DMS153 treated with DMSO at 0.1 percent for 48 hours (cell line): ENCODE measurements around the gene KLC1.
"Not testable (repeated sequence)": the region's sequence is repeated elsewhere in the genome, so short reads cannot be mapped to it uniquely, and the experiment has no call there.

Source experiments
- DNase-seq: peaks from one replicate; lab custom pipeline; 2025; ENCODE audit not compliant: unreplicated experiment; lab: John Stamatoyannopoulos, UW

Gene KLC1

DNA sequence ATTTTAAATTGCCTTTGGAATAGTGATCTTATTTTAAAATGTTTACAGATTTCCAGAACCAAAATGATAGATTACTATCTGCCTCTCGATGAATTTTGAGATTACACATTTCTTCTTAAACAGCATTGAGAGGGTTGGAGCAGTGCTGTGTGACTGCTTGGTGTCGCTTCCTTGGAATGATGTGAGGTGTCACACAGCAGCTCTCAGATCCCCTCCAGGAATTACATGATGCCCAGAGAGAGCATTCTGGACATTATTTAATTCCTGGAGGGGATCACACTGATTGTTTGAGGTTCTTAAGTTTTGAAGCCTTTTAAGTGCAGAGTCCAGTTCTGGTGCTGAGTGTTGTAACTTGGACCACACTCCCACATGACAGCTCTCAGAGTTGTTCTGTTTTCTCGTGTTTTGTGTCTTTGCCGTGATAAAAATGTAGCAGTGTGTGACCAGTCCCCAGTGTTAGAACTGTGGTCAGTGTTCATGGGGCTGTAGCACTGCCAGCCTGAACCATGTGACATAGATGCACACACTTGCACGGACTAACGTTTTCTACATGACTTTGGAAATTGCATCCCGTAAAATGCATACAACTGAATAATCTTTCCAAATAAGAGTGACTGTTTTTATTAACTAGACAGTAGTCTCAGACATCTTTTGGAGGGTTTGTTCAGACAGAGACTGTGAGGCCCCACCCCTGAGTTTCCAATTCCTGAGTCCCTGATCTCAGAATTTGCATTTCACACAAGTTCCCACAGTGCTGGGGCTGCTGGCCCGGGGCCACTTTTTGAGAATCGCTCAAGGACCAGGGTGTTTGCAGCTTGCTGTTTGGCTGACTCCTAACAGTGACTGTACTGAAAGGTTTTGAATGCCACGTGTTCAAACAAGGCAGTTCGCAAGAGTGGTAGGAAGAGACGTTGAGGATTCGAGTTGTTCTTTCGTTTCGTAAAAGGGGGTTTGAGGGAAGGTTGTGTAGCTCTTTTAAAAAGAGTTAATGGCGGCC is 60.2 kb downstream of the KLC1 start:
- no peak for DNase-seq

DNA sequence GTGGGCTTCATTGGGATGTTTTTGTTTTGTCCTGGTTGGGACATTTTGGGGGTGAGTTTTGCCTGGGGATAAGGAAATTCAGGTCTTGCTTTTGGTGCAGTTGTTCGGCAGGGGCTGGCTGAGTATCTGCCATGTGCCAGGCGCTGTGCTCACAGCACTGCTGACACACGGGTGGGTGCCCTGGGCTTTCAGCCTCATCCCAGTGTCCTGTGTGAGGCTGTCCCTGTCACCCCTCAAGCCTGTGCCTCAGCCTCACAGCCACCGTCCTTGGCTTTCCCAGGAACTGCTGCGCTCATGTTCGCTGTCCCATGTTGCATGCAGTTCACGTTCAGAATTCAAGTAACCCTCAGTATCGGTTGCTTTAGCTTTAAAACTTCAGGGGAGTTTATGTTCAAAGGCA is 61.3 kb downstream of the KLC1 start:
- no peak for DNase-seq

DNA sequence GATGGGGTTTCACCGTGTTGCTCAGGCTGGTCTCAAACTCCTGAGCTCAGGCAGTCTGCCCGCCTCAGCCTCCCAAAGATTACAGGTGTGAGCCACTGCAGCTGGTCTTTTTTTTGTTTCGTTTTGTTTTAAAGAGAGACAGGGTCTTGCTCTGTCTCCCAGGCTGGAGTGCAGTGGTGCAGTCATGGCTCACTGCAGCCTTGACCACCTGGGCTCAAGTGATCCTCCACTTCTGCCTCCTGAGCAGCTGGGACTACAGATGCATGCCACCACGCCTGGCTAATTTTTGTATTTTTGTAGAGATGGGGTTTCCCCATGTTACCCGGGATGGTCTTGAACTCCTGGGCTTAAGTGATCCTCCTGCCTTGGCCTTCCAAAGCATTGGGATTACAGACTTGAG is 62.6 kb downstream of the KLC1 start:
- DNase-seq: not testable (repeated sequence)

DNA sequence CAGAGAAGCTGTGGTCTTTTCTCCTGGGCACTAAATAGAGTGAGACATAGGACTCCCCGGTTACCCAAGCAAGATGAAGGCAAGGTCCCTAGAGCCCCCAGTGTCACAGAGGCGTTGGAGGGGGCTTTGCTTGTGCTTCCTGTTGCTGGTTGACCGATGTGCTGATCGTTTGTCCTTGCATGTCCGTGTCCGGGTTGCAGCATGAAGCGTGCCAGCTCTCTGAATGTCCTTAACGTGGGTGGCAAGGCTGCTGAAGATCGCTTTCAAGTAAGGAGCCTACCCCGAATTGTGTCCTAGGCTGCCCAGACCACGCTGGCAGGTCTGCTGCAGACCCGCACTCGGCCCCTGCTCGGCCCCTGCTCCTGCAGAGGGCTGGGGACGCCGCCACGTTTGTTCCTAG is 63.1 kb downstream of the KLC1 start:
- no peak for DNase-seq

DNA sequence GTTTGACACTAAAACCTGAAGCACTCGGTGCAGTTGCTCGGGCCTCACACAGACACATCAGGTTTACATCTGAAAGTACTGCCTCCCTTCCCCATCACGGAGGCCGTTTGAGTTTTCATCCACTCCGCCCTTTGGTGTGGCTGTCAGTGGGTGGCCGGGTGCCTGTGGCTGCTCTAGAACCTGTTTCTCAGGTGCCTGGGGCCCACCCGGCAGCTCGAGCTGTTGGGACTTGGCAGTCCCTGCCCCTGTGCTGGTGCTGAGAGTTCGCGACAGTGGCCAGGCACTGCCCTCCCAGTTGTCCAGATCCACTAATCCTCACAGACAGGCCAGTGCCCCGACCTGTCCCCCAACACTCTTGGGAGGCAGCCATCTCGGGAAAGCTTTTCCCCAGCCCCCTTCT is 63.9 kb downstream of the KLC1 start:
- DNase-seq: no peak

DNA sequence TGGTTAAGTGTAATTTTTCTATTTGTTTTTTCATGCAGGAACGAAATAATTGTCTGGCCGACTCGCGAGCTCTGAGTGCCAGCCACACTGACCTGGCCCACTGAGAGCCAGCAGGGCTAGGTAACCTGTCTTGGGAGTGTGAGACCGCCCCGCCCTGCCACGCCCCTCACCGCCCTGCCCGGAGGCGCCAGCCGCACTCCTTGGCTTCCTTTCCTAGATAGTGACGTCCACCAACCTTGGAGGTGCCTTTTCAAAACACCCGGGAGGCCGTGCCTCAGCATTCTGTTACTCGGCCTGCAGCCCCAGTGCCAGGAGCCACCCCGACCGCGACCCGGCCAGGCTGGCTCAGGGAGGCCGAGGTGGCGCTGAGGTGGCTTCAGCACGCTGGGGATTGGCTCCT is 64.5 kb downstream of the KLC1 start:
- no peak for DNase-seq

DNA sequence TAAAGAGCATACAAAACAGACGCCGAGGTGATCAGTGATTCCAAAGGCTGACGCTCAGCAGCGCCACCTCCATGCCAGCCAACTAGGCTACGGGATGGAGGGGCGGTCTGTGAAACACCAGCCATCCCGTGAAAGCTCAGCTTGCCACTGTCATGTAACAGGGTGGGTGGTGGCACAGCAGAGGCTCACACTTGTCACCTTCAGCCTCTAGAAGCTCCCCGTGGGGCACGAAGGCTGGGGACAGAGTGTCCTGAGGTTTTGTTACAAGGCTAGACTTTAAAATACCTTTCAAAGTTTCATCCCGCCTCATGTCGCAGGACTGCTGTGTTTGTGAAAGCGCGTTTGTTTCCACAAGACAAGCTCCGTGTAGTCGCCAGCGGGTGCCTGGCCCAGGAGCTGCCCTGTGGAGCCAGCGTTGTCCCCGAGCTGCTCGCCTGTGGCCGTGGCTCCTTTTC is 65.6 kb downstream of the KLC1 start:
- no peak for DNase-seq

DNA sequence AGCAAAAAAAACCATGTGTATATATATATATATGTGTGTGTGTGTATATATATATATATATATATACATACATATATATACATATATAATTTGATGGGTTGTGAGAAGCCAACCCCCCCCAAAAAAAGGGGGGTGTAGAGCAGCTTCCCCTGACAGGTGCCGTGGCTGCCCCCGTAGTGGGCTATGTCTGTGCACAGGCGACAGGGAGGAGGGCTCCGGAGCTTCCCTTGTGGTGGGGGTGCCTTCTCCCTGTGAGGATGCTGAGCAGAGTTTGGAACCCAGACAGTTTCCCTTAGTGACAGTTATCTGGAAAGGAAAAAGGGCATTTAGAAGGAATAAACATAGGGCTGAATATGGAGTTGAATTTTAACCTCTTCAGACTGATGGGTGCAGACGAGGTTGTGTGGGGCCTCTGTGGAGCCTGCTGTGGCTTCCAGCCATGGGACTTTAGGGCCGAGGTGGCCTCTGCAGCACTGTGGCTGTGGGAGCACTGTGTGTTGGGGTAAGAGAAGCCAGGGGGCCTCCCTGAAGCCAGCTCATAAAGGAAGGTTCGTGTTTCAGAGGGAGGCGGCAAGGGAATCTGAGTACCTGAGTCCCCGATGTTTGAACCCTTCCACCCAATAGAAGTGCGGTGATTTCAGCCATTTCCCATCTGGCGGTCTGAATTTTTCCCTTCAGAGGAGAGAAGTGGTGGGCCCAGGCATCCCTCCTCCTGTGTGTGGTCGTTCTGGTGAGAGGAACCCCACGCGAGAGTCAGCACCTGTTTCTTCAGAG is 66.5 kb downstream of the KLC1 start:
- DNase-seq: no peak

DNA sequence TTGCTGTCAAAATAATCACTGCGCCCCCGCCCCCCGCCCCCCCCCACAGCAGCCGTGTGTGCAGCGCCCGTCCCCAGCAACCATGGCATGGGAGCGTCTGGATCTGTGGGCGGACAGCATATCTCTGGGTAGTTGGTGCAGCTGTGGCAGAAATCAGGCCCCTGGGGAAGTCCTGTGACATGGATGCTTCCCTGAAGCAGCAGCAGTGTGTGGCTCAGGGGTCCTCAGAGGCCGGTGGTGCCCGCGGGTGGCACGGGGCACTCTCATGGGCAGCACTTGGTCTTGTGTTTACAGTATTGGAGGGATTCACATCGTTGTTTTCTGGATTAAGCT is 67.0 kb downstream of the KLC1 start:
- DNase-seq: no peak

DNA sequence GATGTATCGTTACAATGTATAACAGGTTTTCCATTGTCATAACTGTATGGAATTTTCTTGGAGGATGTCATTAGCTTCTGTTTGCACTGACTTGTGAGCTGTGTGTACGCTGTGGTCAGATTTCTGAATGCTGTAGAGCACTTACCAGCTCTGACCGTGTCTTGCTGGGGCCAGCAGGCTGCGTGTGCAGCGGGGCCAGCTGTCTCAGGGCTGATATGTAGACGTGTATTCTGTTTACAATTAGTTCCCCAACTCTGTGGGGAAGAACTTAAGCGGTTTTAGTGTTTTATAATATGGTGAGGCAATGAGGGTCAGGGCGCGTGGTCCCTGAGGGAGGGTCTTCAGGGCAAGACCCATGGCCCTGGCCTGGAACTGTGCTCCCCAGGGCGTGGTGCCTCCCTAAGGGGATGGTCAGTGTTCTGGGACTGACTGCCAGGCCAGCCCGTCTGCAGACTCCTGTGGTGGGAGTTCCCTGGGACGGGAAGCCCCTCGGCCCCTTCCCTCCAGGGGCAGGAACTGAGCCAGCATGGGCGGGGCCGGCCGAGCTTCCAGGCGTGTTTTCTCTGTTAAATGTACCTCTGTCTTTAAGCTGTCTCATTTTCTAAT is 67.6 kb downstream of the KLC1 start:
- no peak for DNase-seq

DNA sequence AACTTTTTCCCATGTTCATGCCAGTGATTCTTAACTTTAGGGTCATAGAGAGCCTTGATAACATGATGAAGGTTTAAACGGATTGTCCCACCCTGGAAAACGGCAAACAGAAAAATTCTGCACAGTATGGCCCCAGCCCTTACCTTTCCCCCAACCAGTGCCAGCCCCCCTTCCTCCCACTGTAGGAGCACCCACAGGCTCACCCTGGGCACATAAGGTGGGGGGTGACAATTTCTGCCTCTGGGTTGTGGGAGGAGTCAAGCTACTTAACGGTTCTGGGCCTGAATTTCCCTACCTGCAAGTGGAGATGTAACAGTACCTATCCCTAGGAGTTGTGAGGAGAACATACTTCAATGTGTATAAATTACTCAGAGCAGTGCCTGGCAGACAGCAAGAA is 68.2 kb downstream of the KLC1 start:
- DNase-seq: no peak

DNA sequence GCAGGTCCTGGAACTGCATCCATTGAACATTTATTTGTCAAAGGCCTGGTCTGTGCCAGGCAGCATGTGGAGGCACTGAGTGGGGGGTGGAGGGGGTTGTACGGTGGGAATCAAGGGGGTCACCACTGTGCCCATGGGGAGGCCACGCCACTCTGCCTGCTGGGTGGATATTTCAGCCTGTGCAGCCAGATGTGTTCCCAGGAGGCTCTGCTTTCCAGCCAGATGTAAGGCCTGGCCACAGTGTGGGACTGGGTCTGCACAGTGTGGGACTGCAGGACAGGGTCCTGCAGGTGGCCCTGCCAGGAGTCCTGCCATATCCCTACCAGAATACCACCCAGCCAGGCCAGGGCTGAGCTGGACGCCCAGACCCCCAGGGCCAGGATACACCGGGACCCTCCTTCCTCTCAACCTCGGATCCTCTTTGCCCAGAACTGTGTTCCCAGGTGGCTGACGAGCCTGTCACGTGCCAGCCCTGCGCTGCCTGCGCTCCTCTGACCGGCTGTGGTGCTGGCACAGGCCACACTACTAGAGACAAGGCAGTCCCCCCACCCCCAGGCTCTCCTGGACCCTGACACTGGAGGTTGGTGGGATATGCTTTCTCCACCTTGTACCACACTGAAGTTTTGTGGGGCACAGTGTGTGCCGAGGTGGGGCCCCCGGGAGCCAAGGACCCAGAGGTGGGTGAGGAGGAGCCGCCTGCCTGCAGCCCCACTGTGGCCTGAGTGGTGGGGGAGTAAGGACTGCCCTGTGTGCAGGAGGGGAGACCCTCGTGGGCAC is 68.8 kb downstream of the KLC1 start:
- no peak for DNase-seq

DNA sequence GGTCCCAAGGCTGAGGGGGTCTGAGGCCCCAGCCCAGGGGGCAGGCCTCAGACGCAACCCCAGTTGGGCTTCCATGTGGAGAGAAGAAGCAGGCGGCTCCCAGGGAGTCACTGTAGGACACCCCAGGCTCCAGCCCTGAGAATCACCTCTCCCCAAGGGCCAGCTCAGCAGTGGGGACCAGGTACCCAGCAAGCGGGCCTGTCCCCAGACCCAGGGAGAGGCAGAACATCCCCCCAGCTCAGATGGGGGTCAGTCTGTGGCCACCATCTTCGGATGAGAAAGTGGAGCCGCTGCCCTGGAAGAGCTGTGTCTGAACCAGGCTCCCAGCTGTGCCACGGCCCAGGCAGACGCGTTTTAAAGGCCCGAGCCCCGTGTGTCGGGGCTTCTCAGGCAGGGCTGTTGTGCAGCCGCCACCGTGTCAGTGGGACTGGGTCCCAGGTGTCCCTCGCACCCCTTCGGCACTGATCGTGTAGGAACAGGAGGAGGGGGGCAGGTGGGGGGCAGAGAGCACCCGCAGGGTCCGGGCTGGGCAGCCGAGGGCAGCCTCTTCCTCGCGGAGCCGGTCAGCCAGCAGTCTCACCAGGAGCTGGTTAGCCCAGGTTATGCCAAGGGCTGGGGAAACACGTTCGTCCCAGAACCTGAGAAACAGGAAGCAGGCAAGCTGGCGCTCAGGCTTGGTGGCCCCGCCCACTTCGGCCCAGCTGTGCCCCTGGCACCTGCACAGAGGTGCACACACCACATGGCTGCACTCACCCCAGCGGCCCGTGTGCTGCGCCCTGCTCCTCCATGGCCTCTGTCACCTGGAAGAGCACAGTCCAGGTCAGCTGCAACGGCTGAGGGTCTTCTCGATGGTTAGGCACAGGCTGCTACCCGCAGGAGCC is 69.6 kb downstream of the KLC1 start:
- no peak for DNase-seq

DNA sequence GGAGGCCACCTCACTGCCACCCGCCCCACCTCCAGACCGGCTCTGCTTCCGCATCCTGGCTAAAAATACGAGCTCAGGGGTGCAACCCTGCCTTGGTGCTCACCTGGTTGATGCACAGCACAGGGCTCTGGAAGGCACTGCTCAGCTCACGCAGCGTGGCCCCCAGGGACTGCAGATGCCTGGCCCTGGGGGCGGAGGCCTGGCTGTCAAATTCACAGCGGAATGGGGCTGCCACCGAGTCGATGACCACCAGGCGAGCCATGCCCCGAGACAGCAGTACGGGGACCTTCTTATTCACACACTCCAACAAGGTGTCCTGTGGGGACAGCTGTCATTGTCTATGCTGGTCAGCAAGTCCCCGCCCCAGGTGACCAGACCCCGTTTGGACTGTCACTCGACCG is 70.2 kb downstream of the KLC1 start:
- DNase-seq: no peak

DNA sequence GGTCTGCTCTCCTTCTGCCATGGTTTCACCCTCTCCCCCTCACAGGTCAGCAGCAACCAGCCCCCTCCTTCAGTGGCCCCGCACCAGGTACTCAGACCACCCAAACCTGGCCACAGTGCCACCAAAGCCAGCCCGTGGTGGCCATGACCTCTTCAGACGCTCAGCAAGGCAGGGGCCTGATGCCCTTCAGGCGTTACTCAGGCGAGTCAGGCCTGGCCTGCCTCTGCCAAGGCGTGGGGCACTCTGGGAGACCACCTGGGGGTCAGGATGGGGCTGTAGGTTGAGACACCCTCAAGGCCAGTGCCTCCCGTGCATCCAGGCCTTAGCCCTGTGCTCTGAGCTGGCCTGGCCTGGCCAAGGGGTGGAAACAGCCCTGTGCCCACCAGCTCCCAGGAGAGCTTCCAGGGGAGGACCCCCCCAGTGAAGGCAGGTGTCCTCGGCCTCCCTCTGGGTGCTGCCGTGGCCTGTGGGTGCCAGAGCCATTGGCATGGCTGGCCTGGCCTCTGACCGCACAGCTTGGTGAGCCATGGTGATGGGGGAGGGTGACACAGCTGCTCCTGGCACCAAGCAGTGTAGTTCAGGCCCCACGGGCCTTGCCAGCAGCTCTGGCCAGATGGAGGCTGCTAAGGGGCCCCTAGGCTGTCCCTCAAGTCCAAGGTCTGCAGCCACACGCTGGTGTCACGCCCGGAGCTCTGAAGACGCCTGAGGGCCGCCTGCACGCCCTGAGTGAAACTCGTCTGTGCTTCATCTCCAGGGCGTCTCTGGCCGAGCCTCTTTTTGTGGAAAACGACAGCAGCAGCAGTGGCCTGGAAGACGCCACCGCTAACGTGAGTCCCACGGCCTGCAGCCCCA is 71.1 kb downstream of the KLC1 start:
- DNase-seq: no peak

DNA sequence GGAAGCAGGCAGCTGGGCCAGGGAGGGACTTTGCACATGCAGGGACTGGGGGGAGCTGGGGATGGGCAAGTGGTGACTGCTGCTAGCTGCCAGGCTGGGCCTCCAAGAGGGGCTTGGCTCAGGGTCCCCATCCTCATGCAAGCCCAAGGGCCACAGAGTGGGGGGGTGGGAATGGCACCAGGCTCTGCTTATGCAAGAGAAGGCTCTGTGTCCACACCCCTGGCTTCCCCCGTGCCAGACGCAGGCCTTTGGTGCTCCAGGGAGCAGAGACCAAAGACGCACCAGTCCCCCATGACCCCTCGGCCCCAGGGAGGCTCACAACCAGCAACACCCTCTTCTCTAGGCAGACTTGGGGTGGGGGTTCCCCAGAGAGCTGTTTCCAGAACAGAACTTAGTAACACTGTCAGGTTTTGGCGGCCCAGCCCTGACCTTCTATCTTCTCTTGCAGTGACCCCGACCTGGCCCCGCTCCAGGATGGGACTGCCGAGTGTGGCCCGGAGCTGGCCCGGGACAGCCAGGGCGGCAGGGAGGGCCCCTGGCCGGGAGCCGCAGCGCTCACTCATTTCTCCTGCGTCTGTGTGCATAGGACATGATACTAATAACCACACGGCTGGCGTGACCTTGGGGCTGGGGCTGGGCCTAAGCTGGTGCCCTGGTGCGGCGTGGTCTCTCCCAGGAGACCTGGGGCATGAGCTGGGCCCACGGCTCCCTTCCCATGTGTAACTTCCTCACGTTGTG is 71.9 kb downstream of the KLC1 start:
- DNase-seq: no peak

DNA sequence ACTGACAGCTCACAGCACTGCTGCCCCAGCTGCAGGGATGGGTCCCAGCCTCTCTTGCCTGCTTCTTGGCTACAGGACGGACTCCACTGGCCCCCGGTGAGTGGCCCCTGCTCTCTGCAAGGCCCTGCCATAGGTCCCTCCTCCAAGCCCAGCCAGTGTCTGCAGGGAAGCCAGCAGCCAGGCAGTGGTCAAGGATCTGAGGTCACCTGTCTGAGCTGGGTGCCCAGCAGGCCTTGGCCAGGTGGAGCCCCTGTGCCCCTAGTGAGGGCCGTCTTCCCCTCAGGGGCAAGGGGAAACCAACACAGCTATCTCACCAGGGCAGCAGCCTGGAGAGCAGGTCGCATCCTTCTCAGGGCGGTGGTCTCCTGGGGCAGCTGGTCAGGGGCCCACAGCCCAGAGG is 73.1 kb downstream of the KLC1 start:
- DNase-seq: no peak
